ENCODE results near the gene NMT1.

DNA sequence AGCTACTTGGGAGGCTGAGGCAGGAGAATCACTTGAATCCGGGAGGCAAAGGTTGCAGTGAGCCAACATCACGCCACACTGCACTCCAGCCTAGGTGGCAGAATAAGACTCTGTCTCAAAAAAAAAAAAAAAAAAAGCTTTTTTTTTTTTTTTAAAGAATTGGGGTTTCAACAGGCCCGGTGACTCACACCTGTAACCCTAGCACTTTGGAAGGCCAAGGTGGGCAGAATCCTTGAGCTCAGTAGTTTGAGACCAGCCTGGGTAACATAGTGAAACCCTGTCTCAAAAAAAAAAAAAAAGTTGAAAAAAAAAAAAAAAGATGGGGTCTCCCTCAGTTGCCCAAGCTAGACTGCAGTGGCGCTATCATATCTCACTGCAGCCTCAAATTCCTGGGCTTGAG lies 93.9 kb downstream of the NMT1 start:
- no peak for TF ChIP-seq CTCF (tag by site-specific recombination; IDR thresholded peaks at IDR 0.05)
- no peak for TF ChIP-seq ZNF184 (tag by site-specific recombination; IDR thresholded peaks at IDR 0.05)
- no peak for TF ChIP-seq SP2 (tag by site-specific recombination; IDR thresholded peaks at IDR 0.05)
- TF ChIP-seq HOXA7 (CRISPR knock-in tag; IDR thresholded peaks at IDR 0.05; ENCODE audit: borderline replicate concordance): no peak
- TF ChIP-seq, protein P1, sequence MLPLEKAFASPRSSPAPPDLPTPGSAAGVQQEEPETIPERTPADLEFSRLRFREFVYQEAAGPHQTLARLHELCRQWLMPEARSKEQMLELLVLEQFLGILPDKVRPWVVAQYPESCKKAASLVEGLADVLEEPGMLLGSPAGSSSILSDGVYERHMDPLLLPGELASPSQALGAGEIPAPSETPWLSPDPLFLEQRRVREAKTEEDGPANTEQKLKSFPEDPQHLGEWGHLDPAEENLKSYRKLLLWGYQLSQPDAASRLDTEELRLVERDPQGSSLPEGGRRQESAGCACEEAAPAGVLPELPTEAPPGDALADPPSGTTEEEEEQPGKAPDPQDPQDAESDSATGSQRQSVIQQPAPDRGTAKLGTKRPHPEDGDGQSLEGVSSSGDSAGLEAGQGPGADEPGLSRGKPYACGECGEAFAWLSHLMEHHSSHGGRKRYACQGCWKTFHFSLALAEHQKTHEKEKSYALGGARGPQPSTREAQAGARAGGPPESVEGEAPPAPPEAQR (tag by site-specific recombination; IDR thresholded peaks at IDR 0.05): no peak
- TF ChIP-seq PRDM1 (tag by site-specific recombination; IDR thresholded peaks at IDR 0.05): no peak
- no peak for TF ChIP-seq ZNF629 (tag by site-specific recombination; IDR thresholded peaks at IDR 0.05)
- no peak for TF ChIP-seq ELK4 (IDR thresholded peaks at IDR 0.05; ENCODE audit: borderline replicate concordance, low read depth, low read length)
- no peak for TF ChIP-seq REST (tag by site-specific recombination; IDR thresholded peaks at IDR 0.05)
- no peak for TF ChIP-seq ATF2 (tag by site-specific recombination; IDR thresholded peaks at IDR 0.05; ENCODE audit: low read depth)
- TF ChIP-seq ZNF266 (tag by site-specific recombination; IDR thresholded peaks at IDR 0.05; ENCODE audit: low read depth): no peak

Measured in HEK293 (cell line).